Type B pancreatic cell (in vitro differentiated cells): ENCODE measurements around the gene BCO2. TPM values are rescaled to one million over a fixed set of nuclear protein-coding genes. Genes with fewer than 3 reads are reported as not detected.

ENCODE experiments used
- DNase-seq: peaks from one replicate; pipeline ENCODE4 v3.0.0; 2021; ENCODE audit warnings: mixed read lengths; ENCODE audit not compliant: unreplicated experiment; ENCODE audit errors: extremely low spot score
- H3K27ac Mint-ChIP-seq: 2 replicates; pipeline ENCODE4 v1.8.0; 2021; ENCODE audit warnings: mild to moderate bottlenecking, mixed read lengths
- H3K27me3 Mint-ChIP-seq: 2 replicates; pipeline ENCODE4 v1.8.0; 2021; ENCODE audit warnings: mixed read lengths
- H3K36me3 Mint-ChIP-seq: 2 replicates; pipeline ENCODE4 v1.8.0; 2021; ENCODE audit warnings: mixed read lengths
- H3K4me1 Mint-ChIP-seq: one replicate; pipeline ENCODE4 v1.8.0; 2021; ENCODE audit warnings: mixed read lengths; ENCODE audit not compliant: unreplicated experiment
- H3K4me3 Mint-ChIP-seq: 2 replicates; pipeline ENCODE4 v1.8.0; 2021; ENCODE audit warnings: mild to moderate bottlenecking, mixed read lengths
- H3K9me3 Mint-ChIP-seq: 2 replicates; pipeline ENCODE4 v1.8.0; 2021; ENCODE audit warnings: mixed read lengths
- total RNA-seq: library from RNA; stranded (reverse); gene quantifications from 2 replicates; pipeline ENCODE4 v1.2.1, GENCODE V29; 2021; ENCODE audit warnings: low replicate concordance
- TF ChIP-seq, protein P1 (sequence below): fragments of 200-600 bp; sonication (generic); conservative IDR thresholded peaks from 2 replicates; pipeline ENCODE4 v1.5.0; 2021; ENCODE audit warnings: antibody characterized with exemption, mild to moderate bottlenecking

Gene BCO2
- total RNA-seq, 1 donor from 2014 or later = 2.7 TPM

DNA sequence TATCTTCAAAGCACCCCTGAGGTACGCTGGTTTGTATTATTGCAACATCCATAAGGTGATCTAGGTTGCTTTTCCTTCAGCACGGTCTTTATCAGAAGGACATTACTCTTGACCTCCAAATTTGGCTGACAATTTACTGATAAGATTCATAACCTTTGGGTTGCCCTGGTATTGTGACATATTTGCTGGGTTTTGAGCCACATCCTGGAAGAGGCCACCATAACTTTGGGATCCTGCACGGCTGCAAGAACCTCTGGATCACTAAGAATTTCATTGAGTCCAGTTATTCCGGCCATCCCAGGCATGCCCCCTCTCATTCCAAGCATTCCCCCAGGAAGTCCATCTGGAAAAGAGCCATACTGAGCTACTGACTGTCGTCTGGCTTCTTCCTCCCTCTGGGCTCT, 91.9 kb downstream of the BCO2 start:
- no peaks in the 10 kb centered on the region for H3K36me3 Mint-ChIP-seq
- no peak overlapping the region for H3K4me3 Mint-ChIP-seq
- no peaks in the 10 kb centered on the region for H3K27me3 Mint-ChIP-seq
- no peak overlapping the region for H3K27ac Mint-ChIP-seq
- no peaks in the 10 kb centered on the region for H3K4me1 Mint-ChIP-seq
- TF ChIP-seq, protein P1, sequence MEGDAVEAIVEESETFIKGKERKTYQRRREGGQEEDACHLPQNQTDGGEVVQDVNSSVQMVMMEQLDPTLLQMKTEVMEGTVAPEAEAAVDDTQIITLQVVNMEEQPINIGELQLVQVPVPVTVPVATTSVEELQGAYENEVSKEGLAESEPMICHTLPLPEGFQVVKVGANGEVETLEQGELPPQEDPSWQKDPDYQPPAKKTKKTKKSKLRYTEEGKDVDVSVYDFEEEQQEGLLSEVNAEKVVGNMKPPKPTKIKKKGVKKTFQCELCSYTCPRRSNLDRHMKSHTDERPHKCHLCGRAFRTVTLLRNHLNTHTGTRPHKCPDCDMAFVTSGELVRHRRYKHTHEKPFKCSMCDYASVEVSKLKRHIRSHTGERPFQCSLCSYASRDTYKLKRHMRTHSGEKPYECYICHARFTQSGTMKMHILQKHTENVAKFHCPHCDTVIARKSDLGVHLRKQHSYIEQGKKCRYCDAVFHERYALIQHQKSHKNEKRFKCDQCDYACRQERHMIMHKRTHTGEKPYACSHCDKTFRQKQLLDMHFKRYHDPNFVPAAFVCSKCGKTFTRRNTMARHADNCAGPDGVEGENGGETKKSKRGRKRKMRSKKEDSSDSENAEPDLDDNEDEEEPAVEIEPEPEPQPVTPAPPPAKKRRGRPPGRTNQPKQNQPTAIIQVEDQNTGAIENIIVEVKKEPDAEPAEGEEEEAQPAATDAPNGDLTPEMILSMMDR = no peak
- H3K9me3 Mint-ChIP-seq = no peaks in the 10 kb centered on the region
- no peak for DNase-seq

- DNase-seq = no peak
- TF ChIP-seq, protein P1 = no peak
- Mint-ChIP-seq H3K4me1 (no peaks in the 10 kb centered on the region), H3K4me3 (no peak overlapping the region), H3K27me3 (no peaks in the 10 kb centered on the region), H3K27ac (no peak overlapping the region), H3K36me3 (no peaks in the 10 kb centered on the region), H3K9me3 (no peaks in the 10 kb centered on the region)
Measured at GRCh38 chr11:112268406-112268805, 93.1 kb downstream of the BCO2 start.

Other genes with a start within 250 kb of the BCO2 start
- gene DIXDC1, start 238.2 kb upstream of the BCO2 start, total RNA-seq = 4.8 and 22.0 TPM in 2 replicates
- gene DLAT, start 150.1 kb upstream of the BCO2 start, total RNA-seq = 43.8 and 46.8 TPM in 2 replicates
- 3.1 and 5.5 TPM in 2 replicates for gene PIH1D2, start 101.5 kb upstream of the BCO2 start, total RNA-seq
- gene NKAPD1, start 101.2 kb upstream of the BCO2 start, total RNA-seq = 27.4 and 31.2 TPM in 2 replicates
- gene TIMM8B, start 88.8 kb upstream of the BCO2 start, total RNA-seq = 80.0 and 84.9 TPM in 2 replicates
- 67.9 and 97.2 TPM in 2 replicates for gene SDHD, start 88.6 kb upstream of the BCO2 start, total RNA-seq
- 0.94 and 1.3 TPM in 2 replicates for gene IL18, start 11.4 kb upstream of the BCO2 start, total RNA-seq
- not detected in 2 replicates for gene TEX12, start 8.1 kb upstream of the BCO2 start, total RNA-seq
- 27.3 and 35.1 TPM in 2 replicates for gene PTS, start 50.9 kb downstream of the BCO2 start, total RNA-seq
- gene PLET1, start 85.3 kb downstream of the BCO2 start, total RNA-seq = not detected in 2 replicates